ENCODE measurements around the gene WDR82.

The WDR82 gene

GRCh38 chr3:52240059-52240885, 38.2 kb downstream of the WDR82 start:
- DNase-seq (ENCODE audit: extremely low read depth in 1 of 2, low read depth in 1 of 2), result no peak

GRCh38 chr3:52238761-52239701, 39.4 kb downstream of the WDR82 start, which contains the start of gene TWF2:
TSS of gene TWF2 (minus strand) at chr3:52239158. CDS start at chr3:52239016, 142 bp downstream.
- peak; percentile 68 to 74 for DNase-seq (ENCODE audit: extremely low read depth in 1 of 2, low read depth in 1 of 2)

- DNase-seq (ENCODE audit: extremely low read depth in 1 of 2, low read depth in 1 of 2), result no peak
Observed at GRCh38 chr3:52238193-52238760, 40.2 kb downstream of the WDR82 start.

DNA sequence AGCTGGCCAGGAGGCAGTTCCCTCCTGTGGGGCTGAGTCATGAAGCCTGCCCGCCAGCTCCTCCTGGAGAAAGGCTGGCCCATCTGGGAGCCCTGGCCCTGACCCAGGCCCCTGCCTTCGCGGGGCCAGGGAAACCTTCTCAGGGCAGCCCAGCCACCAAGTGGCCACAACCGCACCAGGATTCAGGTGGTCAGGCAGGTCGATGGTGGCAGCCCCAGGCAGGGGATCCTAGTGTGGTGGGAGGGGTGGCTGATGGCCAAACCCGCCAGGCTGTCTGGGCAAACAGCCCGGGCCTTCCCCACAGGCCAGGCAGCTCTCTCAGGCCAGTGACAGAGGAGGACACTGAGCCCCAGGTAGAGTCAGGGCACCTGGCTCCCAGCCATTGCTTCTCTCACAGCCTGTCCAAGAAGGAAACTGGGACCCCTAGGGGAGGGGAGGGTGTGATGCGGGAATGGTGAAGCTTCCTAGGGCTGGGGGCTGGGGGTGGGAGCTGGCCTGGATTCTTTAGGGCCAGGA, 40.7 kb downstream of the WDR82 start:
- no peak for DNase-seq (ENCODE audit: extremely low read depth in 1 of 2, low read depth in 1 of 2)

DNA sequence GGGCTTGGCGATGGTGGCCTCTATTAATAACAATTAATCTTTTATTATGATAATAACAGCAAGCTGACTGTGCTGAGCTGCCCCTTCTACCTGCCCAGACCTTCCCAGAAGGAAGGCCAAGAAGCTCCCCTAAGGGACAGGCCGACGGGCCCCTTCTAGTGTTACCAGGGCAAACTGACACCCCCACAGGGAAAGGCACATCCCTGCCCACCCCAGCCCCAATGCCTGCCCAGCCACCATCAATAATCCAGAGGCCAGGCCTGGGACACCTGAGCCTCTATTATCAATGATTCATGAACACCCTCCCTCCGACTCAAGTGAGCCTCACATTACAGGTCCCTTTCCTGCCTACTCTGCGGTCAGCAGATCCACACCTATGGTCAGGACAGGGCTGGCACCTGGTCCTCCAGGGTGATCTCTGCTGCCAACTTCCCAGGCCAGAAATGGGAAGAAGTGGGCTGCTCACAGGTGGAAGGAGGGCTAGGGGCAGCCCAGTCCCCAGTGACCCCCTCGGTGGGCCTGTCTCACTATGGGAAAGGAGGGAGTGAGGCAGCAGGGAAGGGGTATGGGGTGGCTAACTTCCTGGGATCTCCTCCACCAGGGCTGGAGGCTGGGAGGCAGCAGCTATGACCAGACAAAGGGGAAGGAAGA, 41.3 kb downstream of the WDR82 start:
- no peak for DNase-seq (ENCODE audit: extremely low read depth in 1 of 2, low read depth in 1 of 2)

GRCh38 chr3:52236424-52236886, 42.0 kb downstream of the WDR82 start:
- no peak for DNase-seq (ENCODE audit: extremely low read depth in 1 of 2, low read depth in 1 of 2)

DNA sequence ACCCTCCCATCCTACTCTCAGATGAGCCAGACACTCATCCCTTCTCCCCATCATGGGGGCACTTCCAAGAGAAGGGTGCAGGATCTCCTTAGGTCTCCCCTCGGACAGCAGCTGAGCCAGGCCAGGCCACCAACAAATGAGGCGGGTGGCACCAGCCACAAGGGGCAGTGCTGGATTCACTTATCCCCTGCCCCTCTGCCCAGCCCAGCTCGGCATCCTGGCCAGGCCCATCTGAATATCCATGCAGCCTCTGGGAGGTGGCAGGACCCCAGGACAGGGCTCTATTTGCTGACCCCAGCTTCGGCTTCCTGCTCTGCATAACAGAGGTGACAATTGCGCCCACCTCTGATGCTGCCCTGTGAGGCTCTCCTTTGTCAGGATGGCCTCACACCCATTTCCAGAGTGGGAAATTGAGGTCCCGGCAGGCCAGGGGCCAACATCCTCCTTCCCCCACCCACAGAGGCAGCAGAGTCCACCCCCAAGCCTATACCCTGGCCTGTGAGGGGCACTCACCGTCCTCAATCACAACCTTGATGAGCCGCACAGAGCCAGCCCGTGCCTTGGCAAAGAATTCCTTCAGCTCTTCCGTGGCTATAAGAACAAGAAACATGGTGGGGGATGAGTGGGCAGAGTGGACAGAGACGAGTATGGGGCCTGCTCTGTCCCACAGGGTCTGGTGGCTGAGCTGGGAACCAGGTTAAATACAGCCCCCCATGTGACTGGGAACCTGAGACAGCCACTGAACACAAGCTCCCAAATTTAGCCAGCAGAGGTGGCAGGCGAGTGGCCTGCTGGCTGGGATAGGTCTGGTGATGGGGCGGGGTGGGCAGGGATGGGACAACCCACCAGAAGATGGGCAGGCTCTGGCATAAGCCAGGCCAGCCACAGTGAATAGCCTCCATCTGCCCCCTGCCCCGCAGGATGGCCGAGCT, 43.7 kb downstream of the WDR82 start:
- no peak for DNase-seq (ENCODE audit: extremely low read depth in 1 of 2, low read depth in 1 of 2)

DNA sequence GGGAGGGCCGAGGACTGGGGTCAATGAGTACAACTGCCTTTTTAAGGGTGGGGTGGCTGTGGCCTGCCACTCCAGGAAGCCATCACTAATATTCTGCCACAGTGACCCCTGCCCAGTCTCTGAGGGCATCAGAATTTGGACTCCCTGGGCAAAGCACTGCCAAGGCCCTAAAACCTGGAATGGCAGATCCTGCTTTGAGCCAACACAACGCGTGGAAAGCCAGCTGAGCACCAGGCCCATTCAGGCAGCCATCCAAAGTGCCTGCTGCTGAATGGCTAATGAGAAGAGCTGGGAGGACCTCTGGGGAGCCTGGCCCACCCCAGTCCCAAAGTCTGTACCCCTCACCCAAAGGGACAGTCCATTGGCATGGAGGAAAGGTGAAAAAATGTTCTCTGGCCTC, 44.5 kb downstream of the WDR82 start:
- no peak for DNase-seq (ENCODE audit: extremely low read depth in 1 of 2, low read depth in 1 of 2)

DNA sequence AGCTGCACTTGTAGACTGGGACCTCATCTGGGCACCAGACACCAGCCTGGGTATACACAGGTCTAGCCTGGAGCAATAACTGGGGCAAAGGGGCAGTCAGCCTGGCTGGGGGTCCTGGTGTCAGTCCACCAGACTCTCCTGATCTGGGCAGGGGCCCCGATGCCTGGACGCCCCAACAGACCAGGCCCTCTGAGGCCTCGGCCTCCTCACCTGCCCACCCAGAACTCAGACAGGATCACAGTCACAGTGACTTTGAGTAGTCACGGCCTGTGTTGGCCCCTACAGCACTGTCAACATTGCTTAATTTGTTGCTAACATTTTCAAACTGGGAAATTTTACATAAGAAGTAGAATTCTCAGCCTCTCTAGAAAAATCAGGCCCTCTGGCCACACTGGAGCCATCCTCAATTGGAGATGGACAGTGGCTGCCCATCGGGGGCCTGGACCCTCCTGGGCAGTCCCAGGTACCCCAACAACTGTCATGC, 45.3 kb downstream of the WDR82 start:
- DNase-seq (ENCODE audit: extremely low read depth in 1 of 2, low read depth in 1 of 2), result no peak

- DNase-seq (ENCODE audit: extremely low read depth in 1 of 2, low read depth in 1 of 2), result no peak
Observed at GRCh38 chr3:52232279-52233107, 46.0 kb downstream of the WDR82 start.

- peak; percentile 75 to 88 for DNase-seq (ENCODE audit: extremely low read depth in 1 of 2, low read depth in 1 of 2)
Observed at GRCh38 chr3:52231502-52232278, 46.8 kb downstream of the WDR82 start.

GRCh38 chr3:52230889-52231499, 47.5 kb downstream of the WDR82 start:
- no peak for DNase-seq (ENCODE audit: extremely low read depth in 1 of 2, low read depth in 1 of 2)

DNA sequence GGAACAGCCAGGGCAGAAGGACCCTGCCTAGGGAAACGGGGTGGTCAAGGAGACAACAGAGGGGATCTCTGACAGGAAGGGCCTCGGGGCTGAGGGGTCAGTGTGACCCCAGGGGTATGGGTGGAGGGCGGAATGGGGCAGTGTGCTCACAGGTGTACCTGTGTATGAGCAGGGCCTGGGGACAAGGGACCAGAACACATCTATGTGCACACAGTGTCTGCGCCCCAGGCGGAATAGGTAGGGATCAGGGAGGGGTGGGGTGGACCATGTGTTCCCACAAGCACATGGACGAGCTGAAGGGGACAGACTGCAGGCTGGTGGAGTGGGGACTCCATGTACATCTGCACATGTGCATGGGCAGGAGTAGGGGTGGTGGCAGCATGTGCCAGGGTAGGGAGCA, 48.0 kb downstream of the WDR82 start:
- no peak for DNase-seq (ENCODE audit: extremely low read depth in 1 of 2, low read depth in 1 of 2)

- DNase-seq (ENCODE audit: extremely low read depth in 1 of 2, low read depth in 1 of 2), result no peak
Observed at GRCh38 chr3:52229656-52230055, 48.8 kb downstream of the WDR82 start.

- DNase-seq (ENCODE audit: extremely low read depth in 1 of 2, low read depth in 1 of 2), result no peak
Observed at GRCh38 chr3:52228751-52229291, 49.6 kb downstream of the WDR82 start.

DNA sequence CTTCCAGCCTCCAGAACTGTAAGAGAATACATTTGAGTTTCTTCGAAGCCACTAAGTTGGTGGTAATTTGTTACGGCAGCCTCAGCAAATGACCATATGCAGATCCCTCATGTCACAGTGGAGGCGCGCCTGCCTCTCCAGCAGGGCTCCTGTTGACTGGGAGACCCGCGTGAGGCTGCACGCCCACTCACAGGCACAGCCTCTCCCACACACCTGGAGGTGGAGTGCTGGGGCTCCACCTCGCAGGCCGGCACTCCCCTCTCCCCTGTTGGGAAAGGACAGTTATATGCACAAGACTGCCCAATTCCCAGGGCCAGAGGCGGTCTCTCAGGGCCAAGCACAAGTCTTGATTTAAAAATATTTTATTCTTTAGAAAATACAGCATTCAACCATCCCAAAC, 50.2 kb downstream of the WDR82 start:
- no peak for DNase-seq (ENCODE audit: extremely low read depth in 1 of 2, low read depth in 1 of 2)

DNA sequence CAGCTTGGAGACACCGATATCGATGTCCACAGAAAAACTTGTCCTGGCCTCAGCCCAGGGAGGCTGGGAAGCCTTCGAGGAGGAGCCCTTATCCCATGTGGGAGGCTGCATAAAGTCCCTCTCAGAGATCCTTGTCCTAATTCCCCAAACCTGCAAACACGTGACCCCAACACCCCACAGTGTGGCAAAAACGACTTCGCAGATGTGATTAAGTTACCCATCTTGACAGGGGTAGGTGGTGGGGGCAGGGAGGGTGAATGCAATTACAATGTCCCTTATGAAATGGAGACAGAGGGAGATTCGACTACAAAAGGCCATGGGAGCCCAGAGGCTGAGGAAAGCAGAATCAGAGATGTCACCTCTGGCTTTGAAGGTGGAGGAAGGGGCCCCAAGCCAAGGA, 50.7 kb downstream of the WDR82 start:
- DNase-seq (ENCODE audit: extremely low read depth in 1 of 2, low read depth in 1 of 2), result no peak

Data from activated CD8-positive, alpha-beta memory T cell treated with anti-CD3 and anti-CD28 coated beads for 1 hour (primary cell).